Neural progenitor cell (in vitro differentiated cells): ENCODE results near the gene NDUFAF7. TPM values are rescaled to one million over a fixed set of nuclear protein-coding genes. Genes with fewer than 3 reads are reported as not detected.

Experiments used
- DNase-seq: peaks from one replicate; pipeline ENCODE4 v3.0.0-alpha.2; 2016; ENCODE audit warnings: low spot score
- H2AFZ ChIP-seq: fragments of 200-600 bp; sonication (generic); replicated peaks from 2 replicates; pipeline ENCODE4 v1.6.1; 2016; ENCODE audit warnings: antibody characterized with exemption
- H3F3A ChIP-seq: fragments of 200-600 bp; sonication (generic); 2 replicates; pipeline ENCODE4 v1.6.1; 2016; ENCODE audit warnings: antibody characterized with exemption, low read depth
- H3K27ac ChIP-seq: fragments of 200-600 bp; sonication (generic); 2 replicates; pipeline ENCODE4 v1.5.1; 2016; ENCODE audit warnings: mild to moderate bottlenecking
- H3K27me3 ChIP-seq: fragments of 200-600 bp; sonication (generic); 2 replicates; pipeline ENCODE4 v1.6.1; 2016; ENCODE audit warnings: mild to moderate bottlenecking, moderate library complexity
- H3K36me3 ChIP-seq: fragments of 200-600 bp; sonication (generic); 2 replicates; pipeline ENCODE4 v1.5.1; 2016
- H3K4me1 ChIP-seq: fragments of 200-600 bp; sonication (generic); 2 replicates; pipeline ENCODE4 v1.6.1; 2016; ENCODE audit warnings: mixed run types
- H3K4me2 ChIP-seq: fragments of 200-600 bp; sonication (generic); 2 replicates; pipeline ENCODE4 v1.6.1; 2016
- H3K4me3 ChIP-seq: fragments of 200-600 bp; sonication (generic); 2 replicates; pipeline ENCODE4 v1.5.1; 2016
- H3K79me2 ChIP-seq: fragments of 200-600 bp; sonication (generic); 2 replicates; pipeline ENCODE4 v1.6.1; 2016; ENCODE audit warnings: low read depth
- H3K9ac ChIP-seq: fragments of 200-600 bp; sonication (generic); 2 replicates; pipeline ENCODE4 v1.6.1; 2016
- H3K9me3 ChIP-seq: fragments of 200-600 bp; sonication (generic); 2 replicates; pipeline ENCODE4 v1.5.1; 2016; ENCODE audit warnings: low read depth
- H4K20me1 ChIP-seq: fragments of 200-600 bp; sonication (generic); 2 replicates; pipeline ENCODE4 v1.6.1; 2016; ENCODE audit warnings: low read depth
- H3K27ac Mint-ChIP-seq: 3 replicates; pipeline ENCODE4 v1.8.0; 2021; ENCODE audit warnings: mixed read lengths
- H3K27me3 Mint-ChIP-seq: 2 replicates; pipeline ENCODE4 v1.8.0; 2022; ENCODE audit warnings: low read depth, mild to moderate bottlenecking, inconsistent platforms, moderate library complexity, mixed read lengths; ENCODE audit not compliant: insufficient read depth
- H3K36me3 Mint-ChIP-seq: 3 replicates; pipeline ENCODE4 v1.8.0; 2021; ENCODE audit warnings: mixed read lengths
- H3K4me1 Mint-ChIP-seq: 3 replicates; pipeline ENCODE4 v1.8.0; 2021; ENCODE audit warnings: mixed read lengths
- H3K4me3 Mint-ChIP-seq: 3 replicates; pipeline ENCODE4 v1.8.0; 2021; ENCODE audit warnings: mild to moderate bottlenecking, moderate library complexity, mixed read lengths
- H3K9me3 Mint-ChIP-seq: 3 replicates; pipeline ENCODE4 v1.8.0; 2020; ENCODE audit warnings: mixed read lengths
- CTCF ChIP-seq: fragments of 200-600 bp; sonication (generic); IDR thresholded peaks from 2 replicates; pipeline ENCODE4 v1.5.1; 2017; ENCODE audit warnings: antibody characterized with exemption, mild to moderate bottlenecking
- EZH2 ChIP-seq: fragments of 200-600 bp; sonication (generic); IDR thresholded peaks from 2 replicates; pipeline ENCODE4 v1.6.1; 2017; ENCODE audit warnings: antibody characterized with exemption, mild to moderate bottlenecking, moderate library complexity
- EZH2phosphoT487 ChIP-seq: fragments of 200-600 bp; sonication (generic); IDR thresholded peaks from 2 replicates; pipeline ENCODE4 v1.6.1; 2017; ENCODE audit warnings: antibody characterized with exemption
- total RNA-seq: library from RNA; depleted of rRNA; stranded (reverse); fragments of >200 nt; gene quantifications from 2 replicates; pipeline ENCODE4 v1.2.3, GENCODE V29; 2015; ENCODE audit warnings: low replicate concordance

The NDUFAF7 gene
- total RNA-seq, 1 donor from 2014 or later, result 47.4 TPM

- H4K20me1 ChIP-seq, result peaks cover 36% of the 10 kb centered on the region
These were observed 66.2 kb downstream of the NDUFAF7 start for GRCh38 chr2:37297632-37298031.

More at GRCh38 chr2:37297632-37298031, 66.2 kb downstream of the NDUFAF7 start:
- H3K4me2 ChIP-seq, result no peak overlapping the region
- peaks cover 98% of the 10 kb centered on the region for H3K79me2 ChIP-seq
- no peaks in the 10 kb centered on the region for H3K27me3 Mint-ChIP-seq
- H3K4me3 ChIP-seq, result no peak overlapping the region
- no peak overlapping the region for H3K4me3 Mint-ChIP-seq
- no peak overlapping the region for H3K27ac ChIP-seq
- no peaks in the 10 kb centered on the region for H3K36me3 ChIP-seq
- no peak overlapping the region for H3K27ac Mint-ChIP-seq
- no peaks in the 10 kb centered on the region for H3K27me3 ChIP-seq
- H3K9ac ChIP-seq, result no peak overlapping the region
- no peaks in the 10 kb centered on the region for H3K4me1 Mint-ChIP-seq
- peaks cover 10% of the 10 kb centered on the region for H3K4me1 ChIP-seq
- TF ChIP-seq EZH2phosphoT487, result no peak
- TF ChIP-seq EZH2, result no peak
- no peak for TF ChIP-seq CTCF
- H3K9me3 ChIP-seq, result no peaks in the 10 kb centered on the region
- H3K9me3 Mint-ChIP-seq, result peaks cover 7% of the 10 kb centered on the region
- peaks cover 7% of the 10 kb centered on the region for H3F3A ChIP-seq
- no peak for DNase-seq
- peaks cover 20% of the 10 kb centered on the region for H3K36me3 Mint-ChIP-seq
- H2AFZ ChIP-seq, result no peak overlapping the region

Other genes with a start within 250 kb of the NDUFAF7 start
- 20.5 and 23.7 TPM in 2 replicates for gene HEATR5B, start 147.3 kb upstream of the NDUFAF7 start, total RNA-seq
- 5.7 and 9.9 TPM in 2 replicates for gene GPATCH11, start 147.1 kb upstream of the NDUFAF7 start, total RNA-seq
- 22.3 and 35.3 TPM in 2 replicates for gene EIF2AK2, start 74.7 kb upstream of the NDUFAF7 start, total RNA-seq
- not detected in 2 replicates for gene SULT6B1, start 43.0 kb upstream of the NDUFAF7 start, total RNA-seq
- 6.4 and 13.6 TPM in 2 replicates for gene CEBPZOS, start 35.2 kb upstream of the NDUFAF7 start, total RNA-seq
- 56.5 and 86.6 TPM in 2 replicates for gene CEBPZ, start 62 bp upstream of the NDUFAF7 start, total RNA-seq
- 59.1 and 95.9 TPM in 2 replicates for gene PRKD3, start 93.2 kb downstream of the NDUFAF7 start, total RNA-seq
- gene QPCT, start 113.0 kb downstream of the NDUFAF7 start, total RNA-seq, result 0.19 TPM in 1 of 2 replicates, not detected in the other